Hematopoietic multipotent progenitor cell treated with erythropoietin and hydrocortisone succinate and interleukin-3 and kit ligand, for 8 days (in vitro differentiated cells): ENCODE results near the gene SYT12.

Experiments used
- DNase-seq: peaks from one replicate; pipeline ENCODE4 v3.0.0-alpha.2; 2015

SYT12 gene

GRCh38 chr11:67029146-67029545 is 6.2 kb downstream of the SYT12 start:
- DNase-seq = no peak

DNA sequence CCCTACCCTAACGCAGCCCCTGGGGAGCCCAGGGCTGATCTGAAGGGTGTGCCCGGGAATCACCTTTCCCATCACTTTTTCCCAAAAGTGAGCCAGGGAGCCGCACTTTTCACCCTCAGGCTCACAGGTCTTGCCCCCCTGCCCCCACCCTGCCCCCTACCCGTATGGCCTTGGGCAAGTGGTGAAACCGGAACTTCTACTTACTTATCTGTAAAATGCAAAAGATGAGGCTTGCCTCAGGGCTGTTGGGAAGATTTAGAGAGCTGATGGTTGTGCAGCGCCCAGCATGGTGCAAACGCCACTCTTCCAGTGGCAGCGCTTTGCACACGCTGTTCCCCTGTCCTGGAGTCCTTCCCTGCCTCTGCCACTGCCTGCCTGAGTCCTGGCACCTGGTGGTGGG is 8.0 kb downstream of the SYT12 start:
- no peak for DNase-seq

- no peak for DNase-seq
These were observed 9.0 kb downstream of the SYT12 start for GRCh38 chr11:67031791-67032561.

DNA sequence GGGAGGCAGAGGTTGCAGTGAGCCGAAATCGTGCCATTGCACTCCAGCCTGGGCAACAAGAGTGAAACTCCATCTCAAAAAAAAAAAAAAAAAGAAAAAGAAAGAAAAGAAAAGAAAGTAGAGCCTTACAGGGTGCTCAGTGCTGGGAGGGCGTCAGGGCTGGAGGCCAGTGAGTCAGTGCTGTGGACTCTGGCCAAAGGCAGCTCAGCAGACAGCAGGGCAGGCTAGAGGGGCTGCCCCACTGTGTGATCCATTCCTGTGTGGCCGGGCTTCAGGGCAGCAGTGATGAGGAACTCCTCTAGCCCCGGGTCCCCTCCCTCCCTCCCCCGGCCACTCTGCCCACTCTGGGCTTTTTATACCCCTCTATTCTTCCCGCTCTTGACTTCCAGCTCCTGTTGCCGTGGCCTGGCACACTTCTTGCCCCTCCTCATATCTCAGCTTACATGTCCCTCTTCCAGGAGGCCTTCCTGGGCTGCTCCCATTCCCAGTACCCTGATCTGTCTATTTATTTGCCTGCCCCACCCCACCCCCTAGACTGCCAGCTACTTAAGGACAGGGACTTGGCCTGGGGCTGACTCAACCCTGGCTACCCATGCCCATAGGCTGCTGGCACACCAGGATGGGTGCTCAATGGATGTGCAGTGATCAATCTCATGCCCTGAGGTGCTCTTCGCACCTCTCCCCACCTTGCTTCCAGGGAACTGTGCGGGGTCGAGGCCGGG is 10.1 kb downstream of the SYT12 start:
- no peak for DNase-seq

- no peak for DNase-seq
These were observed 10.8 kb downstream of the SYT12 start for GRCh38 chr11:67033661-67034166.

- no peak for DNase-seq
These were observed 11.4 kb downstream of the SYT12 start for GRCh38 chr11:67034350-67034749.

- no peak for DNase-seq
These were observed 17.2 kb downstream of the SYT12 start for GRCh38 chr11:67040147-67040546.

DNA sequence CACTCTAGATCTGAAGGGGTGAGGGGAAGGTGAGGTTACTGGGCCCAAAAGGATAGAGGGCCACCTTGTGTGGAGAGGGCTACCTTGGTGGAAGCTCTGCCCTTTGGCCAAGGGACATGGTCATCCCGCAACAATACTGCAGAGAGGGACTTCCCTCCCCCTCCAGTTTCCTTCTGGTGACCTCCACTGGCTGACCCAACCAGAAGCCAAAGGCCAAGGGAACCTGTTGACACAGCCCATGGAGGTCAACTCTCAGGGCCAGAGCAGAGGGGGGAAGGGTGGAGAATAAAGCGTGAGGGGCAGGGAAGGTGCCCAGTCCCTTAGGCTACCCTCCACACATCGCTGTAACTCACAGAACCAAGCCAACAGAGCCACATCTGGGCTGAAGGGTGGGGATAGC is 18.7 kb downstream of the SYT12 start:
- no peak for DNase-seq

DNA sequence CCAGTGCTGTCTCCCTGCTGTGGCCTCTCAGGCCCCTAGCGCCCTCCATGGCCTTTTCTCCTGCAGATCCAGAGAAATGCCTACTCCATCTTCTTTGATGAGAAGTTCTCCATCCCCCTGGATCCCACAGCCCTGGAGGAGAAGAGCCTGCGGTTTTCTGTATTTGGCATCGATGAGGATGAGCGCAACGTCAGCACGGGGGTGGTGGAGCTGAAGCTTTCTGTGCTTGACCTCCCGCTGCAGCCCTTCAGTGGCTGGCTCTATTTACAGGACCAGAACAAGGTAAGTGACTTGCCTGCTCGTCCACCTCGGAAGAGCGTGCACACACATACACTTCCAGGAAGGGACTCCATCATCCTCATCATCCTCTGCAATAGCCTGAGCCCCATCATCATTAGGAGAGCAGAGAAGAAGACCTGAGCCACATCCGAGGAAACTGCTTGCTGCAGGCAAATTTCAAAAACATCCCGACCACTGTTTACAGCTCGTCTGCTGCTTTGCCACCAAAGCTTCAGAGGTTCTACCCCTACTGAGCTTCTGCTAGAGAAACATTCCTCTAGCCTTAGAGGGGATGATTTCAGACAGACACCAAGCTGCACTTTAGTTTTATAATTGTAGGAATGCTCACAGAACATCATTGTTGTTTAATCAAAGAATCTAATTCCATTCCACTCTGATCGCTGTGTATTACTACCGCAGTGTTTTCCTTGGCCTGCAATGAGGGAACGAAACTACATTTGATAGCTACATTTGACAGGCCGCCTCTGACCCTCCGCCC is 20.8 kb downstream of the SYT12 start:
- DNase-seq = no peak

DNA sequence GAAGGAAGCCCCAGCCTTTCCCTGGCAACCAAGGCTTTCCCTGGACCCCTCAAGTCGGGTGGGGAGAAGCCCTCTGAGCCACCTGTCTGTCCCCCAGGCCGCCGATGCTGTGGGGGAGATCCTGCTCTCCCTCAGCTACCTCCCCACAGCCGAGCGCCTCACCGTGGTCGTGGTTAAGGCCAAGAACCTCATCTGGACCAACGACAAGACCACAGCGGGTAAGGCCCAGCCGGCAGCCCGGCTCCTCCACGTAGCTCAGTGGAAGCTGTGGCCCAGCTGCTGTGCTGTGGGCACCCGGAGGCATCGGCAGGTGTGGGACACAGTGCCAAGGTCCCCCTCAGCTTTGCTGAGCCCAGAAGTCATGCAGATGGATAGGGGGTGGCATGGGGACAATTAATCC is 21.6 kb downstream of the SYT12 start:
- DNase-seq = no peak

- DNase-seq = no peak
These were observed 22.4 kb downstream of the SYT12 start for GRCh38 chr11:67045314-67045713.

GRCh38 chr11:67048515-67049130 is 25.7 kb downstream of the SYT12 start:
- DNase-seq = no peak

GRCh38 chr11:67050139-67050538 is 27.2 kb downstream of the SYT12 start:
- DNase-seq = no peak

GRCh38 chr11:67051180-67051893 is 28.4 kb downstream of the SYT12 start:
- no peak for DNase-seq

GRCh38 chr11:67051945-67052488 is 29.1 kb downstream of the SYT12 start:
- DNase-seq = no peak

DNA sequence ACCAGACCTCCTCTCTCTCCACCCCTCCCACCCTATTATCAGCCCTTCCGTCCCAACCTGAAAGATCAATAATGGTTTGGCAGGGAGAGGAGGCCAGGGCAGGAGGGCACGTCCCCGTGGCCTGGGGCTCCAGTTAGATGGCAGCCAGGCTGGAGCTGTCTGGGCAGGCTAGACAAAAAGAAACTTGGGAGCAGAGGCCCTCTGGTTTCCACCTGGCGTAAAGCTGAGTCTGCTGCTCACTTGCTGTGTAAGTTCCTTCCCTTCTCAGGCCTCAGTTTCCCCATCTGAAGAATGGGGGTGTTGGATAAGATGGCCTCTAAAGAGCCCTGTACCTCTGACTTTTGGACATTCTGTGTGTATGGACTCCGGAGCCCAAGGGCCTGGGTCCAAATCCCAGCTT is 30.0 kb downstream of the SYT12 start:
- no peak for DNase-seq

GRCh38 chr11:67053896-67054329 is 31.0 kb downstream of the SYT12 start:
- peak; percentile 50 for DNase-seq

- DNase-seq = no peak
These were observed 31.5 kb downstream of the SYT12 start for GRCh38 chr11:67054346-67054835.

DNA sequence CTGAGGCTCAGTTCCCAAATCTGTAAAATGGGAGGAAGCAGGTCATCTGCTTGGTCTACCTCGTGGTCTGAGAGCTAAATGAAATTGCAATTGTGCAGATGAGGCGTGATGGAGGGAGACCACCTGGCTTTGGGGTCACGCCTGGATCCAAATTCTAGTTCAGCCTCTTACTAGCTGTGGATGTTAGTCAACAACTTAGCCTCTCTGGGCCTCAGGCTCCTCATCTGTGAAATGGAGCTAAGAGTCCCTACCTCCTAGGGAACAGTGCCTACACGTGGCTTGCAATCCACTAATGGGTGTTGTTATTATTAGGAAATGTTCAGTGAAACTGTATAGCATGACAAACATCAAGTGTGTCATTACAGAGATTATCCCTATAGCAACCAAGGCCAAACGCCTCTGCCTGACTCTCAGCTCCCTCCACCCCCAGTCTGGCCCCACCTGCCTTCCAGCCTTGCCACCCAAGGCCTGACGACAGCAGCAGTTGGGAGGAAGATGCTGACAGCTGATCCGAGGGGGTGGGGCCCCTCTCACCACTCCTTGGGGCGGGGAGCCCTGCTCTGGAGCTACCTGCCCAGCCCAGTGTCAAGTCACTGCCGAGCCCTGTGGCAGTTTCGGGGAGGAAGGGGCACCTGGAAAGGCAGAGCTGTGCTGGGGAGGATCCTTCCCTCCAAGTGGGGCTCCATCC is 32.0 kb downstream of the SYT12 start:
- peak; percentile 79 for DNase-seq

DNA sequence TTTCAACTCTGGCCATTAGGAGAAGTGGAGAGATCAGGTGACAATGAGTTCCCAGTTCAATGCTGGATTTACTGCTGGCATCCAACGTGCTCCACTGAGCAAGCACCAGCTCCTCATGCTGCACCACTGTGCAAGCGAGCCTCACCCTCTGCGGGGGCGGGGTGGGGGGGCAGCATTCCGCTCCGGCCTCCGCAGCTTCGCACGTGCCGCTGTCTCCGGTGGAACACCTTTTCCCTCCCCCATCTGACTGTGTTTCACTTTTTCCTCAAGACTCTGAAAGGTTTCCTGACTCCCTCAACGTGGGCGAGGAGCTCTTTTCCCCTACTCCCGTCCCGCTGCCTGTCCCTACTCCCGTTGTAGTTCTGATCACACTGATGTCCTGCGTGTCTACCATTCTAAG is 32.9 kb downstream of the SYT12 start:
- DNase-seq = no peak
